K562 (cell line): ENCODE results near the gene PLEKHH2. TPM values are rescaled to one million over a fixed set of nuclear protein-coding genes. Genes with fewer than 3 reads are reported as not detected.

Source experiments
- SRSF1 ChIP-seq: fragments of 200-400 bp; formaldehyde crosslinking; IDR thresholded peaks from 2 replicates; pipeline ENCODE4 v1.6.1; 2017; ENCODE audit warnings: mild to moderate bottlenecking, low read depth, low read length, moderate library complexity
- ZNF655 ChIP-seq: fragments of 250-450 bp; sonication (Bioruptor Pico); IDR thresholded peaks from 2 replicates; pipeline ENCODE4 v1.5.0; 2021
- ZNF766 ChIP-seq: fragments of 200-800 bp; sonication (Bioruptor generic); conservative IDR thresholded peaks from 2 replicates; pipeline ENCODE4 v1.6.1; 2016; ENCODE audit warnings: missing genetic modification characterization, missing compliant biosample characterization
- polyA plus RNA-seq, 8 experiments: library from polyadenylated mRNA; depleted of rRNA in 4 of 8; stranded (reverse) in 5 of 8; unstranded in 3 of 8; fragments of >200 nt; fragmentation: Nextera tagmentation in 2 of 8; fragmentation: Illumina TruSeq in 1 of 8; extraction: Ambion mirVana in 2 of 8; extraction: Trizol in 1 of 8; gene quantifications; 2 replicates each; pipeline versions ENCODE4 v1.2.1 to v1.2.3, GENCODE V29; 2011 to 2014; ENCODE audit warnings: inconsistent platforms in 1 of 8, missing spikeins in 1 of 8
- total RNA-seq, 7 experiments: library from RNA; depleted of rRNA in 6 of 7; stranded (reverse); fragments of >200 nt in 6 of 7; fragmentation: Illumina TruSeq in 2 of 7; extraction: Trizol in 2 of 7; gene quantifications; 2 replicates each; pipeline versions ENCODE4 v1.2.1 to v1.2.3, GENCODE V29; 2011 to 2021; ENCODE audit warnings: low replicate concordance in 1 of 7
- TF ChIP-seq, protein P1 (sequence below): fragments of 450-650 bp; conservative IDR thresholded peaks from 2 replicates; pipeline ENCODE4 v1.6.1; 2016; ENCODE audit warnings: missing genetic modification characterization, low read depth, mild to moderate bottlenecking, control low read depth, missing compliant biosample characterization
- TF ChIP-seq, protein P2 (sequence below): sonication (generic); formaldehyde crosslinking; IDR thresholded peaks from 2 replicates; pipeline ENCODE4 v1.8.1; 2023; ENCODE audit warnings: mild to moderate bottlenecking, missing genetic modification reagents
- TF ChIP-seq, protein P3 (sequence below), 2 experiments: fragments of 450-650 bp; formaldehyde crosslinking in 1 of 2; IDR thresholded peaks; 2 replicates each; pipeline versions ENCODE4 v1.4.0 to v1.6.1; 2014 to 2020; ENCODE audit warnings: mild to moderate bottlenecking in 2 of 2, borderline replicate concordance in 1 of 2, low read depth in 1 of 2

The PLEKHH2 gene
- total and polyA plus RNA-seq, 9 of the 15 experiments (the other 6 are each of a cell fraction or from before 2014, with no cell fraction given) = 0.77 to 13.5 (median 2.7) TPM

DNA sequence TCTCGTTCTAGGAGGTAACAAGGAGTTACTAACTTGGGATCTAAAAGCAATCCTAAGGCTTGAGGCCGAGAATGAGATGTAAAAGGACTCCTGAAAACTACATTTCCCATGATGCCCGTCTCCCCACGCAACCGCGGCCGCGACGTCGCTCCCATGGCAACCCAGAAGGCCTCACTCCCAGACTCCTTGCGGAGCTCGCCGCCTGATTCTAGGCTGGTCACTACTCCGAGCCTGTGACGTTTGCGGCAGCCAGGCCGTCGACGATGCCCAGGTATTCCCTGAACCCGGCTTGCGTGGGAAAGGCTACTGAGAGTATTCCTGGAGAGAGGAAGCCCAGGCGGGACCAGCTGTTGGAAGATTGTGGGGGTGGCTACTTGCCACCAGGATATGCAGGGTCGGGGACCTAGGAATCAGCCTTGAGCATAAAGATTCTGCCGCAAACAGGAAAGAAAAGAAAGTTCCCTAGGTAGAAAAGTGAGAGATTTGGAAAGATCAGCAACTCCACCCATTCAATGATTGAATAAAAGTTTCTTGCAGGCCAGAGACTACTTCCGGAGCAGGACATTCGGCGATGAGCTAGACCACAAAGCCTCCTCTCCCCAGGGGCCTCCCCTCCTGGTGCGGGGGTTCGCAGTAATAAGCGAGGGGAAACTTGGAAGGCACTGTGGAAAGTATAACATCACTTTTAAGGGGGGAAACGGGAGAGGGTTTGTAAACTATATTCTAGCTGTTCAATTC, 137.0 kb downstream of the PLEKHH2 start, which contains the start of gene DYNC2LI1 (continued):
- TF ChIP-seq, protein P1, sequence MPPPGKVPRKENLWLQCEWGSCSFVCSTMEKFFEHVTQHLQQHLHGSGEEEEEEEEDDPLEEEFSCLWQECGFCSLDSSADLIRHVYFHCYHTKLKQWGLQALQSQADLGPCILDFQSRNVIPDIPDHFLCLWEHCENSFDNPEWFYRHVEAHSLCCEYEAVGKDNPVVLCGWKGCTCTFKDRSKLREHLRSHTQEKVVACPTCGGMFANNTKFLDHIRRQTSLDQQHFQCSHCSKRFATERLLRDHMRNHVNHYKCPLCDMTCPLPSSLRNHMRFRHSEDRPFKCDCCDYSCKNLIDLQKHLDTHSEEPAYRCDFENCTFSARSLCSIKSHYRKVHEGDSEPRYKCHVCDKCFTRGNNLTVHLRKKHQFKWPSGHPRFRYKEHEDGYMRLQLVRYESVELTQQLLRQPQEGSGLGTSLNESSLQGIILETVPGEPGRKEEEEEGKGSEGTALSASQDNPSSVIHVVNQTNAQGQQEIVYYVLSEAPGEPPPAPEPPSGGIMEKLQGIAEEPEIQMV (tag) = no peak
- no peak for TF ChIP-seq SRSF1
- TF ChIP-seq, protein P2, sequence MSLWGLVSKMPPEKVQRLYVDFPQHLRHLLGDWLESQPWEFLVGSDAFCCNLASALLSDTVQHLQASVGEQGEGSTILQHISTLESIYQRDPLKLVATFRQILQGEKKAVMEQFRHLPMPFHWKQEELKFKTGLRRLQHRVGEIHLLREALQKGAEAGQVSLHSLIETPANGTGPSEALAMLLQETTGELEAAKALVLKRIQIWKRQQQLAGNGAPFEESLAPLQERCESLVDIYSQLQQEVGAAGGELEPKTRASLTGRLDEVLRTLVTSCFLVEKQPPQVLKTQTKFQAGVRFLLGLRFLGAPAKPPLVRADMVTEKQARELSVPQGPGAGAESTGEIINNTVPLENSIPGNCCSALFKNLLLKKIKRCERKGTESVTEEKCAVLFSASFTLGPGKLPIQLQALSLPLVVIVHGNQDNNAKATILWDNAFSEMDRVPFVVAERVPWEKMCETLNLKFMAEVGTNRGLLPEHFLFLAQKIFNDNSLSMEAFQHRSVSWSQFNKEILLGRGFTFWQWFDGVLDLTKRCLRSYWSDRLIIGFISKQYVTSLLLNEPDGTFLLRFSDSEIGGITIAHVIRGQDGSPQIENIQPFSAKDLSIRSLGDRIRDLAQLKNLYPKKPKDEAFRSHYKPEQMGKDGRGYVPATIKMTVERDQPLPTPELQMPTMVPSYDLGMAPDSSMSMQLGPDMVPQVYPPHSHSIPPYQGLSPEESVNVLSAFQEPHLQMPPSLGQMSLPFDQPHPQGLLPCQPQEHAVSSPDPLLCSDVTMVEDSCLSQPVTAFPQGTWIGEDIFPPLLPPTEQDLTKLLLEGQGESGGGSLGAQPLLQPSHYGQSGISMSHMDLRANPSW (CRISPR knock-in tag) = no peak
- TF ChIP-seq ZNF655 (CRISPR knock-in tag) = no peak
- TF ChIP-seq ZNF766 (CRISPR knock-in tag) = no peak
- TF ChIP-seq, protein P3, sequence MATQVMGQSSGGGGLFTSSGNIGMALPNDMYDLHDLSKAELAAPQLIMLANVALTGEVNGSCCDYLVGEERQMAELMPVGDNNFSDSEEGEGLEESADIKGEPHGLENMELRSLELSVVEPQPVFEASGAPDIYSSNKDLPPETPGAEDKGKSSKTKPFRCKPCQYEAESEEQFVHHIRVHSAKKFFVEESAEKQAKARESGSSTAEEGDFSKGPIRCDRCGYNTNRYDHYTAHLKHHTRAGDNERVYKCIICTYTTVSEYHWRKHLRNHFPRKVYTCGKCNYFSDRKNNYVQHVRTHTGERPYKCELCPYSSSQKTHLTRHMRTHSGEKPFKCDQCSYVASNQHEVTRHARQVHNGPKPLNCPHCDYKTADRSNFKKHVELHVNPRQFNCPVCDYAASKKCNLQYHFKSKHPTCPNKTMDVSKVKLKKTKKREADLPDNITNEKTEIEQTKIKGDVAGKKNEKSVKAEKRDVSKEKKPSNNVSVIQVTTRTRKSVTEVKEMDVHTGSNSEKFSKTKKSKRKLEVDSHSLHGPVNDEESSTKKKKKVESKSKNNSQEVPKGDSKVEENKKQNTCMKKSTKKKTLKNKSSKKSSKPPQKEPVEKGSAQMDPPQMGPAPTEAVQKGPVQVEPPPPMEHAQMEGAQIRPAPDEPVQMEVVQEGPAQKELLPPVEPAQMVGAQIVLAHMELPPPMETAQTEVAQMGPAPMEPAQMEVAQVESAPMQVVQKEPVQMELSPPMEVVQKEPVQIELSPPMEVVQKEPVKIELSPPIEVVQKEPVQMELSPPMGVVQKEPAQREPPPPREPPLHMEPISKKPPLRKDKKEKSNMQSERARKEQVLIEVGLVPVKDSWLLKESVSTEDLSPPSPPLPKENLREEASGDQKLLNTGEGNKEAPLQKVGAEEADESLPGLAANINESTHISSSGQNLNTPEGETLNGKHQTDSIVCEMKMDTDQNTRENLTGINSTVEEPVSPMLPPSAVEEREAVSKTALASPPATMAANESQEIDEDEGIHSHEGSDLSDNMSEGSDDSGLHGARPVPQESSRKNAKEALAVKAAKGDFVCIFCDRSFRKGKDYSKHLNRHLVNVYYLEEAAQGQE (IDR thresholded peaks at IDR 0.05; ENCODE audit: borderline replicate concordance) = no peak
- TF ChIP-seq, protein P3 (CRISPR knock-in tag; IDR thresholded peaks at IDR 0.05; ENCODE audit: low read depth) = no peak
